DOHH2 (cell line): ENCODE measurements around the gene DHX36.

ENCODE experiments used
- H3F3A ChIP-seq: fragments of 200-600 bp; sonication (generic), shearing (Covaris generic); 2 replicates; pipeline ENCODE4 v1.6.0; 2016; ENCODE audit warnings: antibody characterized with exemption, mild to moderate bottlenecking; ENCODE audit not compliant: control insufficient read depth, insufficient read depth
- H3K27ac ChIP-seq: fragments of 200-600 bp; sonication (generic); 2 replicates; pipeline ENCODE4 v1.5.1; 2014; ENCODE audit warnings: low read depth, mild to moderate bottlenecking, low read length, moderate library complexity
- H3K27me3 ChIP-seq: fragments of 200-600 bp; sonication (generic); 2 replicates; pipeline ENCODE4 v1.6.1; 2014; ENCODE audit warnings: mild to moderate bottlenecking, low read length, mixed read lengths; ENCODE audit not compliant: control insufficient read depth
- H3K36me3 ChIP-seq: fragments of 200-600 bp; sonication (generic); 2 replicates; pipeline ENCODE4 v1.6.1; 2014; ENCODE audit warnings: mild to moderate bottlenecking, low read length, moderate library complexity, mixed read lengths; ENCODE audit not compliant: control insufficient read depth
- H3K4me1 ChIP-seq: fragments of 200-600 bp; sonication (generic); 2 replicates; pipeline ENCODE4 v1.6.1; 2014; ENCODE audit warnings: mild to moderate bottlenecking, low read length, mixed read lengths; ENCODE audit not compliant: control insufficient read depth
- H3K4me2 ChIP-seq: fragments of 200-600 bp; sonication (generic); 2 replicates; pipeline ENCODE4 v1.6.0; 2014; ENCODE audit warnings: mild to moderate bottlenecking, low read length, moderate library complexity
- H3K4me3 ChIP-seq: fragments of 200-600 bp; sonication (generic); 2 replicates; pipeline ENCODE4 v1.5.1; 2014; ENCODE audit warnings: mild to moderate bottlenecking, low read length, mixed read lengths
- H3K79me2 ChIP-seq: fragments of 200-600 bp; sonication (generic); 2 replicates; pipeline ENCODE4 v1.6.1; 2014; ENCODE audit warnings: mild to moderate bottlenecking, low read length, mixed read lengths; ENCODE audit not compliant: control insufficient read depth
- H3K9me2 ChIP-seq: fragments of 200-600 bp; sonication (generic); replicated peaks from 2 replicates; pipeline ENCODE4 v1.6.1; 2014; ENCODE audit warnings: mild to moderate bottlenecking, low read length, mixed read lengths; ENCODE audit not compliant: control insufficient read depth
- H3K9me3 ChIP-seq: fragments of 200-600 bp; sonication (generic); 2 replicates; pipeline ENCODE4 v1.6.1; 2014; ENCODE audit warnings: antibody characterized with exemption, low read length, mixed read lengths; ENCODE audit not compliant: control insufficient read depth, insufficient read depth
- H4K20me1 ChIP-seq: fragments of 200-600 bp; sonication (generic); 2 replicates; pipeline ENCODE4 v1.6.0; 2014; ENCODE audit warnings: low read depth, mild to moderate bottlenecking, antibody characterized with exemption, low read length, moderate library complexity; ENCODE audit not compliant: control insufficient read depth, insufficient read depth
- CTCF ChIP-seq: fragments of 200-600 bp; sonication (generic); IDR thresholded peaks from one replicate; pipeline ENCODE4 v1.5.1; 2014; ENCODE audit warnings: antibody characterized with exemption, mild to moderate bottlenecking, low read depth, low read length; ENCODE audit not compliant: poor library complexity, severe bottlenecking
- EZH2phosphoT487 ChIP-seq: fragments of 200-600 bp; sonication (generic); IDR thresholded peaks from 2 replicates; pipeline ENCODE4 v1.6.1; 2017; ENCODE audit warnings: borderline replicate concordance, mild to moderate bottlenecking, antibody characterized with exemption, low read length, moderate library complexity, mixed read lengths

Gene DHX36

GRCh38 chr3:154304936-154305335, 19.4 kb downstream of the DHX36 start:
- Histone ChIP-seq H3K4me2 (peak overlapping the region; percentile 60), H3K4me1 (peaks cover 54% of the 10 kb centered on the region), H3K4me3 (peak overlapping the region; percentile 45), H3K27me3 (no peaks in the 10 kb centered on the region), H3K79me2 (peaks cover 28% of the 10 kb centered on the region), H3K9me2 (no peaks in the 10 kb centered on the region), H3K9me3 (no peaks in the 10 kb centered on the region), H3K36me3 (peaks cover 100% of the 10 kb centered on the region), H4K20me1 (no peaks in the 10 kb centered on the region), H3K27ac (peak overlapping the region; percentile 62), H3F3A (peaks cover 6% of the 10 kb centered on the region; the same call in 1 of the 2 replicates)
- TF ChIP-seq CTCF (no peak), EZH2phosphoT487 (no peak)

GRCh38 chr3:154304116-154304786, 20.0 kb downstream of the DHX36 start:
- Histone ChIP-seq H3K9me2 (no peaks in the 10 kb centered on the region), H3K4me1 (peaks cover 54% of the 10 kb centered on the region), H3K4me2 (peak overlapping the region; percentile 60), H3K4me3 (peak overlapping the region; percentile 45), H3K9me3 (no peaks in the 10 kb centered on the region), H3K27me3 (no peaks in the 10 kb centered on the region), H3F3A (peaks cover 6% of the 10 kb centered on the region; the same call in 1 of the 2 replicates), H4K20me1 (no peaks in the 10 kb centered on the region), H3K27ac (peak overlapping the region; percentile 62), H3K36me3 (peaks cover 99% of the 10 kb centered on the region), H3K79me2 (peaks cover 28% of the 10 kb centered on the region)
- TF ChIP-seq CTCF (no peak), EZH2phosphoT487 (no peak)

GRCh38 chr3:154301561-154301960, 22.7 kb downstream of the DHX36 start:
- H3K36me3 ChIP-seq, result peaks cover 87% of the 10 kb centered on the region
- TF ChIP-seq EZH2phosphoT487, result no peak
- peak; percentile 22 for TF ChIP-seq CTCF
- peaks cover 10% of the 10 kb centered on the region; the same call in 1 of the 2 replicates for H3K79me2 ChIP-seq

More at GRCh38 chr3:154301561-154301960, 22.7 kb downstream of the DHX36 start:
- Histone ChIP-seq H3K4me2 (no peak overlapping the region), H3K27ac (no peak overlapping the region), H3K9me3 (no peaks in the 10 kb centered on the region), H3K9me2 (no peaks in the 10 kb centered on the region), H3K4me3 (no peak overlapping the region), H3K27me3 (no peaks in the 10 kb centered on the region), H3F3A (peaks cover 3% of the 10 kb centered on the region; the same call in 1 of the 2 replicates), H3K4me1 (peaks cover 31% of the 10 kb centered on the region), H4K20me1 (no peaks in the 10 kb centered on the region)
